ENCODE measurements around the gene FYCO1. TPM values are rescaled to one million over a fixed set of nuclear protein-coding genes. Genes with fewer than 3 reads are reported as not detected.

Gene FYCO1
- total and polyA plus RNA-seq, 4 experiments from 2014 or later, result 0.73 to 43.3 (median 26.6) TPM

- Mint-ChIP-seq H3K36me3 (peaks cover 2 to 3% of the 10 kb centered on the region in 2 donors), H3K4me1 (peaks cover 0 to 3% (median 0%) of the 10 kb centered on the region in 4 donors), H3K27me3 (no peaks in the 10 kb centered on the region), H3K9me3 (peaks cover 0 to 20% (median 10%) of the 10 kb centered on the region in 8 donors), H3K4me3 (no peak overlapping the region), H3K27ac (peak overlapping the region in 1 of 7 donors; percentile 19)
- H3K27me3 ChIP-seq (ENCODE audit: insufficient read depth, low read length), result no peaks in the 10 kb centered on the region
- H3K4me3 ChIP-seq (ENCODE audit: low read length in 2 of 2), result no peak overlapping the region
- no peak for DNase-seq
- intact Hi-C loops (cut with micrococcal nuclease), result no loop called here
- ChIA-PET POLR2A (ENCODE audit: partially characterized antibody) (no interaction called here), CTCF (ENCODE audit: partially characterized antibody) (no interaction called here)
- H3K4me1 ChIP-seq (ENCODE audit: insufficient read depth, low read length), result no peaks in the 10 kb centered on the region
- H3K27ac ChIP-seq (ENCODE audit: low read depth, low read length), result no peak overlapping the region
- no peaks in the 10 kb centered on the region for H3K9me3 ChIP-seq (ENCODE audit: control insufficient read depth in 1 of 2, low read length in 2 of 2)
- no peaks in the 10 kb centered on the region for H3K36me3 ChIP-seq (ENCODE audit: insufficient read depth, low read length)
Observed at GRCh38 chr3:46029953-46030543, 34.4 kb upstream of the FYCO1 start.

GRCh38 chr3:46027736-46028397 is 32.2 kb upstream of the FYCO1 start:
- Histone ChIP-seq H3K9me3 (ENCODE audit: control insufficient read depth in 1 of 2, low read length in 2 of 2) (no peaks in the 10 kb centered on the region), H3K27ac (ENCODE audit: low read depth, low read length) (no peak overlapping the region), H3K4me1 (ENCODE audit: insufficient read depth, low read length) (no peaks in the 10 kb centered on the region), H3K27me3 (ENCODE audit: insufficient read depth, low read length) (no peaks in the 10 kb centered on the region), H3K4me3 (ENCODE audit: low read length in 2 of 2) (no peak overlapping the region), H3K36me3 (ENCODE audit: insufficient read depth, low read length) (no peaks in the 10 kb centered on the region)
- POLR2A ChIA-PET (ENCODE audit: partially characterized antibody), result interaction anchor here (0.7 to 1.5 kb wide), 2 partner anchors 38 to 41 kb away, joined by 3 to 6 read pairs; no protein-coding TSS in a partner anchor
- H3K9me3 Mint-ChIP-seq, result peaks cover 0 to 20% (median 10%) of the 10 kb centered on the region in 8 donors
- H3K36me3 Mint-ChIP-seq, result peaks cover 2 to 3% of the 10 kb centered on the region in 2 donors
- CTCF ChIA-PET (ENCODE audit: partially characterized antibody), result interaction anchor here (0.7 to 1.5 kb wide), 5 partner anchors 13 to 52 kb away, joined by 3 to 11 read pairs (median 4); no protein-coding TSS in a partner anchor
- intact Hi-C loops (cut with micrococcal nuclease), result no loop called here
- H3K27me3 Mint-ChIP-seq, result no peaks in the 10 kb centered on the region
- no peak for DNase-seq
- peak overlapping the region in 1 of 7 donors; percentile 86 for H3K27ac Mint-ChIP-seq
- no peak overlapping the region for H3K4me3 Mint-ChIP-seq
- H3K4me1 Mint-ChIP-seq, result peaks cover 0 to 3% (median 0%) of the 10 kb centered on the region in 4 donors

GRCh38 chr3:46027021-46027705 is 31.5 kb upstream of the FYCO1 start, which contains the start of gene XCR1:
Gene XCR1 (minus strand): TSS chr3:46027483. CDS start chr3:46021947, 5,536 bp downstream.
- Mint-ChIP-seq H3K4me1 (peaks cover 0 to 4% (median 0%) of the 10 kb centered on the region in 4 donors), H3K27ac (peak within 1 kb of the TSS in 1 of 7 donors; percentile 86), H3K27me3 (no peaks in the 10 kb centered on the region), H3K9me3 (peaks cover 0 to 20% (median 10%) of the 10 kb centered on the region in 8 donors), H3K4me3 (no peak within 1 kb of the TSS), H3K36me3 (peaks cover 2 to 3% of the 10 kb centered on the region in 2 donors)
- Histone ChIP-seq H3K27me3 (ENCODE audit: insufficient read depth, low read length) (no peaks in the 10 kb centered on the region), H3K4me3 (ENCODE audit: low read length in 2 of 2) (no peak within 1 kb of the TSS), H3K36me3 (ENCODE audit: insufficient read depth, low read length) (no peaks in the 10 kb centered on the region), H3K27ac (ENCODE audit: low read depth, low read length) (no peak within 1 kb of the TSS), H3K4me1 (ENCODE audit: insufficient read depth, low read length) (no peaks in the 10 kb centered on the region), H3K9me3 (ENCODE audit: control insufficient read depth in 1 of 2, low read length in 2 of 2) (no peaks in the 10 kb centered on the region)
- no peak for DNase-seq
- intact Hi-C loops (cut with micrococcal nuclease), result no loop called here
- CTCF ChIA-PET (ENCODE audit: partially characterized antibody), result interaction anchor here (0.7 to 1.5 kb wide), 4 partner anchors 12 to 53 kb away, joined by 3 to 5 read pairs (median 4); no protein-coding TSS in a partner anchor
- POLR2A ChIA-PET (ENCODE audit: partially characterized antibody), result interaction anchor here (1.0 to 1.5 kb wide), 2 partner anchors 38 to 50 kb away, joined by 3 to 6 read pairs; no protein-coding TSS in a partner anchor

- POLR2A ChIA-PET (ENCODE audit: partially characterized antibody), result no interaction called here
- no peaks in the 10 kb centered on the region for H3K27me3 ChIP-seq (ENCODE audit: insufficient read depth, low read length)
- no peaks in the 10 kb centered on the region for H3K36me3 ChIP-seq (ENCODE audit: insufficient read depth, low read length)
- no peaks in the 10 kb centered on the region for H3K4me1 ChIP-seq (ENCODE audit: insufficient read depth, low read length)
- no peak overlapping the region for H3K27ac ChIP-seq (ENCODE audit: low read depth, low read length)
- Mint-ChIP-seq H3K27ac (no peak overlapping the region), H3K4me1 (peaks cover 0 to 3% (median 0%) of the 10 kb centered on the region in 4 donors), H3K36me3 (peaks cover under 1 to 3% of the 10 kb centered on the region in 2 donors), H3K4me3 (no peak overlapping the region), H3K9me3 (peaks cover 0 to 19% (median 9%) of the 10 kb centered on the region in 8 donors), H3K27me3 (no peaks in the 10 kb centered on the region)
- intact Hi-C loops (cut with micrococcal nuclease), result no loop called here
- H3K4me3 ChIP-seq (ENCODE audit: low read length in 2 of 2), result no peak overlapping the region
- H3K9me3 ChIP-seq (ENCODE audit: control insufficient read depth in 1 of 2, low read length in 2 of 2), result no peaks in the 10 kb centered on the region
- no peak for DNase-seq
- CTCF ChIA-PET (ENCODE audit: partially characterized antibody), result interaction anchor here (0.8 kb wide), 1 partner anchor 51 kb away, joined by 4 read pairs; no protein-coding TSS in a partner anchor
Observed at GRCh38 chr3:46025139-46025538, 29.5 kb upstream of the FYCO1 start.

GRCh38 chr3:46024131-46024530 is 28.5 kb upstream of the FYCO1 start:
- Histone ChIP-seq H3K27ac (ENCODE audit: low read depth, low read length) (no peak overlapping the region), H3K27me3 (ENCODE audit: insufficient read depth, low read length) (no peaks in the 10 kb centered on the region), H3K9me3 (ENCODE audit: control insufficient read depth in 1 of 2, low read length in 2 of 2) (no peaks in the 10 kb centered on the region), H3K4me3 (ENCODE audit: low read length in 2 of 2) (no peak overlapping the region), H3K4me1 (ENCODE audit: insufficient read depth, low read length) (no peaks in the 10 kb centered on the region), H3K36me3 (ENCODE audit: insufficient read depth, low read length) (no peaks in the 10 kb centered on the region)
- H3K4me3 Mint-ChIP-seq, result no peak overlapping the region
- H3K27me3 Mint-ChIP-seq, result no peaks in the 10 kb centered on the region
- no peak overlapping the region for H3K27ac Mint-ChIP-seq
- no peak for DNase-seq
- H3K4me1 Mint-ChIP-seq, result peaks cover 0 to 4% (median 1%) of the 10 kb centered on the region in 4 donors
- peaks cover 0 to 13% (median 9%) of the 10 kb centered on the region in 8 donors for H3K9me3 Mint-ChIP-seq
- H3K36me3 Mint-ChIP-seq, result peaks cover 0 to 3% of the 10 kb centered on the region in 2 donors
- intact Hi-C loops (cut with micrococcal nuclease), result no loop called here
- CTCF ChIA-PET (ENCODE audit: partially characterized antibody), result interaction anchor here (0.9 to 1.4 kb wide), 2 partner anchors 9 to 54 kb away, joined by 3 read pairs; no protein-coding TSS in a partner anchor
- POLR2A ChIA-PET (ENCODE audit: partially characterized antibody), result no interaction called here

GRCh38 chr3:46022909-46023785 is 27.5 kb upstream of the FYCO1 start:
- H3K4me3 ChIP-seq (ENCODE audit: low read length in 2 of 2), result no peak overlapping the region
- POLR2A ChIA-PET (ENCODE audit: partially characterized antibody), result no interaction called here
- no peaks in the 10 kb centered on the region for H3K36me3 ChIP-seq (ENCODE audit: insufficient read depth, low read length)
- H3K27ac ChIP-seq (ENCODE audit: low read depth, low read length), result no peak overlapping the region
- H3K4me3 Mint-ChIP-seq, result no peak overlapping the region
- CTCF ChIA-PET (ENCODE audit: partially characterized antibody), result interaction anchor here (0.9 to 1.4 kb wide), 2 partner anchors 8 to 55 kb away, joined by 3 read pairs; no protein-coding TSS in a partner anchor
- DNase-seq, result no peak
- H3K9me3 Mint-ChIP-seq, result peaks cover 0 to 10% (median 6%) of the 10 kb centered on the region in 8 donors
- H3K27me3 Mint-ChIP-seq, result no peaks in the 10 kb centered on the region
- peaks cover 0 to 3% of the 10 kb centered on the region in 2 donors for H3K36me3 Mint-ChIP-seq
- H3K27me3 ChIP-seq (ENCODE audit: insufficient read depth, low read length), result no peaks in the 10 kb centered on the region
- H3K9me3 ChIP-seq (ENCODE audit: control insufficient read depth in 1 of 2, low read length in 2 of 2), result no peaks in the 10 kb centered on the region
- H3K4me1 ChIP-seq (ENCODE audit: insufficient read depth, low read length), result no peaks in the 10 kb centered on the region
- no peak overlapping the region for H3K27ac Mint-ChIP-seq
- intact Hi-C loops (cut with micrococcal nuclease), result no loop called here
- peaks cover 0 to 4% (median 1%) of the 10 kb centered on the region in 4 donors for H3K4me1 Mint-ChIP-seq
